Smooth muscle cell (in vitro differentiated cells): ENCODE results near the gene RABGGTA. TPM values are rescaled to one million over a fixed set of nuclear protein-coding genes. Genes with fewer than 3 reads are reported as not detected.

Experiments
- DNase-seq: peaks from one replicate; lab custom pipeline; 2025; ENCODE audit not compliant: unreplicated experiment; lab: John Stamatoyannopoulos, UW
- H2AFZ ChIP-seq: fragments of 200-600 bp; sonication (generic); 2 replicates; pipeline ENCODE4 v1.6.0; 2016; ENCODE audit warnings: antibody characterized with exemption, low read depth, mild to moderate bottlenecking
- H3F3A ChIP-seq: fragments of 200-600 bp; sonication (generic); 2 replicates; pipeline ENCODE4 v1.6.0; 2017; ENCODE audit warnings: antibody characterized with exemption, low read depth
- H3K27ac ChIP-seq: fragments of 200-600 bp; sonication (generic); 2 replicates; pipeline ENCODE4 v1.5.1; 2016; ENCODE audit warnings: low read depth, mild to moderate bottlenecking
- H3K27me3 ChIP-seq: fragments of 200-600 bp; sonication (generic); 2 replicates; pipeline ENCODE4 v1.6.1; 2016; ENCODE audit warnings: low read depth, mild to moderate bottlenecking
- H3K36me3 ChIP-seq: fragments of 200-600 bp; sonication (generic); 2 replicates; pipeline ENCODE4 v1.5.1; 2016; ENCODE audit warnings: low read depth
- H3K4me1 ChIP-seq: fragments of 200-600 bp; sonication (generic); 2 replicates; pipeline ENCODE4 v1.5.1; 2016; ENCODE audit warnings: low read depth
- H3K4me2 ChIP-seq: fragments of 200-600 bp; sonication (generic); 2 replicates; pipeline ENCODE4 v1.6.0; 2016; ENCODE audit warnings: mild to moderate bottlenecking
- H3K4me3 ChIP-seq: fragments of 200-600 bp; sonication (generic); 2 replicates; pipeline ENCODE4 v1.5.1; 2016; ENCODE audit warnings: mild to moderate bottlenecking
- H3K79me2 ChIP-seq: fragments of 200-600 bp; sonication (generic); 2 replicates; pipeline ENCODE4 v1.6.0; 2016; ENCODE audit warnings: low read depth, mild to moderate bottlenecking
- H3K9ac ChIP-seq: fragments of 200-600 bp; sonication (generic); 2 replicates; pipeline ENCODE4 v1.6.0; 2016; ENCODE audit warnings: low read depth
- H3K9me3 ChIP-seq: fragments of 200-600 bp; sonication (generic); replicated peaks from 2 replicates; pipeline ENCODE4 v1.5.1; 2016; ENCODE audit warnings: low read depth
- H4K20me1 ChIP-seq: fragments of 200-600 bp; sonication (generic); 2 replicates; pipeline ENCODE4 v1.6.0; 2016; ENCODE audit warnings: low read depth
- CTCF ChIP-seq: fragments of 200-600 bp; sonication (generic); IDR thresholded peaks from 2 replicates; pipeline ENCODE4 v1.5.1; 2017; ENCODE audit warnings: borderline replicate concordance, mild to moderate bottlenecking, antibody characterized with exemption; ENCODE audit not compliant: insufficient read depth, poor library complexity, severe bottlenecking
- WGBS: methylation state at CpG from one replicate; pipeline ENCODE4 v1.1.7; 2016; ENCODE audit warnings: low lambda C conversion rate; 5-methylcytosine and 5-hydroxymethylcytosine counted together
- polyA plus RNA-seq: library from polyadenylated mRNA; unstranded; fragments of >200 nt; fragmentation: Nextera tagmentation; extraction: Ambion mirVana; gene quantifications from 2 replicates; pipeline ENCODE4 v1.2.1, GENCODE V29; 2016
- total RNA-seq: library from RNA; depleted of rRNA; stranded (reverse); fragments of >200 nt; gene quantifications from 2 replicates; pipeline ENCODE4 v1.2.3, GENCODE V29; 2014

The RABGGTA gene
- total and polyA plus RNA-seq, 2 experiments from 2014 or later, result 18.5 to 33.4 TPM

GRCh38 chr14:24255931-24256711 lies 15.3 kb downstream of the RABGGTA start:
- Histone ChIP-seq H3K4me3 (no peak overlapping the region), H3F3A (no peaks in the 10 kb centered on the region), H3K27ac (no peak overlapping the region), H3K27me3 (no peaks in the 10 kb centered on the region), H3K79me2 (no peaks in the 10 kb centered on the region), H3K9me3 (no peaks in the 10 kb centered on the region), H2AFZ (no peak overlapping the region), H3K4me1 (peaks cover 4% of the 10 kb centered on the region), H3K4me2 (no peak overlapping the region), H3K36me3 (no peaks in the 10 kb centered on the region), H3K9ac (no peak overlapping the region), H4K20me1 (no peaks in the 10 kb centered on the region)
- DNase-seq, result no peak
- TF ChIP-seq CTCF, result no peak
- 93% methylated on average over 12 of the region's 12 CpGs for WGBS

- Histone ChIP-seq H3F3A (no peaks in the 10 kb centered on the region), H3K9ac (no peak overlapping the region), H3K27me3 (no peaks in the 10 kb centered on the region), H4K20me1 (no peaks in the 10 kb centered on the region), H3K4me2 (no peak overlapping the region), H2AFZ (no peak overlapping the region), H3K36me3 (no peaks in the 10 kb centered on the region), H3K4me1 (peaks cover 4% of the 10 kb centered on the region), H3K79me2 (no peaks in the 10 kb centered on the region), H3K9me3 (no peaks in the 10 kb centered on the region), H3K27ac (no peak overlapping the region), H3K4me3 (no peak overlapping the region)
- DNase-seq, result no peak
- TF ChIP-seq CTCF, result no peak
- WGBS, result 81% methylated on average over 8 of the region's 8 CpGs
These were observed 16.0 kb downstream of the RABGGTA start for GRCh38 chr14:24255438-24255837.

GRCh38 chr14:24254630-24255392 lies 16.6 kb downstream of the RABGGTA start:
- H3K4me3 ChIP-seq, result no peak overlapping the region
- no peak for TF ChIP-seq CTCF
- no peaks in the 10 kb centered on the region for H3K36me3 ChIP-seq
- no peaks in the 10 kb centered on the region for H3K79me2 ChIP-seq
- no peak overlapping the region for H3K4me2 ChIP-seq
- WGBS, result 96% methylated on average over 19 of the region's 19 CpGs
- no peak overlapping the region for H3K27ac ChIP-seq
- H2AFZ ChIP-seq, result no peak overlapping the region
- no peaks in the 10 kb centered on the region for H4K20me1 ChIP-seq
- H3K9ac ChIP-seq, result no peak overlapping the region
- H3K9me3 ChIP-seq, result no peaks in the 10 kb centered on the region
- H3K27me3 ChIP-seq, result no peaks in the 10 kb centered on the region
- no peak for DNase-seq
- peaks cover 4% of the 10 kb centered on the region for H3K4me1 ChIP-seq
- no peaks in the 10 kb centered on the region for H3F3A ChIP-seq
